Mucosa of descending colon (tissue), 3 donors: Measurements from ENCODE around the gene FNDC3B. TPM values are rescaled to one million over a fixed set of nuclear protein-coding genes. Genes with fewer than 3 reads are reported as not detected.

ENCODE experiments used
- ATAC-seq: fragments of 200-7000 bp; cut with Tn5 transposase; one replicate; pipeline ENCODE4 v1.9.1; 2020; ENCODE audit warnings: mild to moderate bottlenecking, moderate library complexity
- DNase-seq, 3 donors: peaks; one replicate each; pipeline ENCODE4 v3.0.0-alpha.2; 2020
- H3K36me3 ChIP-seq: fragments of 200-600 bp; one replicate; pipeline ENCODE4 v1.8.0; 2021; ENCODE audit warnings: low read depth, mild to moderate bottlenecking
- H3K4me1 ChIP-seq: fragments of 200-600 bp; one replicate; pipeline ENCODE4 v1.8.0; 2021; ENCODE audit warnings: low read depth, mild to moderate bottlenecking
- H3K4me3 ChIP-seq: fragments of 200-600 bp; one replicate; pipeline ENCODE4 v1.8.0; 2021; ENCODE audit warnings: mild to moderate bottlenecking
- H3K9me3 ChIP-seq: fragments of 200-600 bp; one replicate; pipeline ENCODE4 v1.8.0; 2021; ENCODE audit warnings: mild to moderate bottlenecking
- CTCF ChIP-seq: fragments of 200-600 bp; IDR thresholded peaks from one replicate; pipeline ENCODE4 v1.8.0; 2022; ENCODE audit warnings: antibody characterized with exemption, mild to moderate bottlenecking
- intact Hi-C, 2 donors: fragments of 100-400 bp; cut with DNase I in 1 of 2; cut with micrococcal nuclease in 1 of 2; formaldehyde crosslinking; loops; one replicate each; pipeline versions ENCODE4 v1.11.0 to v1.11.1; 2022; cut with DNase I, micrococcal nuclease
- total RNA-seq, 3 donors: library from RNA; stranded (reverse); fragmentation: NEBNext Ultra II Directional in 2 of 3; extraction: Animal tissue kit (Norgen Biotek cat#: 25700) in 2 of 3; gene quantifications; one replicate each; pipeline versions ENCODE4 v1.2.1 to v1.2.4, GENCODE V29; 2021 to 2023
- donor health status: DM: no; HTN: no; CAD: no; lungs with moderate emphysema.
- donor health status: DM: no; HTN: no; CAD: no.
- donor health status: DM: no; HTN: yes; CAD: no.

The FNDC3B gene
- total RNA-seq, 3 donors from 2014 or later, result 107 to 132 (median 126) TPM

- DNase-seq (no peak), ATAC-seq (no peak)
- no peak for TF ChIP-seq CTCF
- peaks cover 44% of the 10 kb centered on the region for H3K4me1 ChIP-seq
- no peaks in the 10 kb centered on the region for H3K36me3 ChIP-seq
- H3K9me3 ChIP-seq, result no peaks in the 10 kb centered on the region
- intact Hi-C loops, result no loop called here
- H3K4me3 ChIP-seq, result no peak overlapping the region
Observed at GRCh38 chr3:172128858-172129257, 89.5 kb downstream of the FNDC3B start.

GRCh38 chr3:172129498-172129849 is 90.1 kb downstream of the FNDC3B start:
- DNase-seq (no peak), ATAC-seq (no peak)
- intact Hi-C loops, result no loop called here
- Histone ChIP-seq H3K36me3 (no peaks in the 10 kb centered on the region), H3K4me3 (no peak overlapping the region), H3K9me3 (no peaks in the 10 kb centered on the region), H3K4me1 (peaks cover 49% of the 10 kb centered on the region)
- TF ChIP-seq CTCF, result no peak

- Histone ChIP-seq H3K9me3 (no peaks in the 10 kb centered on the region), H3K36me3 (no peaks in the 10 kb centered on the region), H3K4me3 (no peak overlapping the region), H3K4me1 (peaks cover 46% of the 10 kb centered on the region)
- DNase-seq (peak; percentile 69 to 89 (median 71)), ATAC-seq (peak; percentile 92)
- intact Hi-C loops, result no loop called here
- no peak for TF ChIP-seq CTCF
Observed at GRCh38 chr3:172129850-172130716, 90.7 kb downstream of the FNDC3B start.

- no peak for DNase-seq
- H3K4me3 ChIP-seq, result no peak overlapping the region
- TF ChIP-seq CTCF, result no peak
- H3K9me3 ChIP-seq, result no peaks in the 10 kb centered on the region
- intact Hi-C loops, result no loop called here
- no peak for ATAC-seq
- peaks cover 46% of the 10 kb centered on the region for H3K4me1 ChIP-seq
- no peaks in the 10 kb centered on the region for H3K36me3 ChIP-seq
Observed at GRCh38 chr3:172130717-172131050, 91.3 kb downstream of the FNDC3B start.

- ATAC-seq, result no peak
- intact Hi-C loops, result no loop called here
- no peak for DNase-seq
- no peak for TF ChIP-seq CTCF
- H3K4me3 ChIP-seq, result no peak overlapping the region
- H3K36me3 ChIP-seq, result no peaks in the 10 kb centered on the region
- H3K4me1 ChIP-seq, result peaks cover 38% of the 10 kb centered on the region
- H3K9me3 ChIP-seq, result no peaks in the 10 kb centered on the region
Observed at GRCh38 chr3:172131746-172132145, 92.4 kb downstream of the FNDC3B start.
